Activated CD8-positive, alpha-beta T cell treated with anti-CD3 and anti-CD28 coated beads for 36 hours (primary cell): Measurements from ENCODE around the gene TRAPPC1. TPM values are rescaled to one million over a fixed set of nuclear protein-coding genes. Genes with fewer than 3 reads are reported as not detected.

Source experiments
- ATAC-seq: fragments of 200-7000 bp; cut with Tn5 transposase; one replicate; pipeline ENCODE4 v1.10.0; 2021; ENCODE audit warnings: mild to moderate bottlenecking, moderate library complexity
- CTCF ChIA-PET: fragments of 350-600 bp; sonication (Branson Sonifier 250); formaldehyde crosslinking; loops from one replicate; lab custom pipeline; 2021; ENCODE audit warnings: antibody characterized with exemption; lab: Charles Lee
- POLR2A ChIA-PET: fragments of 350-600 bp; sonication (Branson Sonifier 250); formaldehyde crosslinking; loops from one replicate; lab custom pipeline; 2021; ENCODE audit warnings: antibody characterized with exemption; lab: Charles Lee
- DNase-seq: peaks from one replicate; pipeline ENCODE4 v3.0.0-alpha.2; 2020
- H3K27ac Mint-ChIP-seq: one replicate; pipeline ENCODE4 v1.8.0; 2021; ENCODE audit warnings: mild to moderate bottlenecking, mixed read lengths
- H3K27me3 Mint-ChIP-seq: one replicate; pipeline ENCODE4 v1.8.0; 2021; ENCODE audit warnings: mixed read lengths
- H3K36me3 Mint-ChIP-seq: one replicate; pipeline ENCODE4 v1.8.0; 2021; ENCODE audit warnings: low read depth, mixed read lengths
- H3K4me1 Mint-ChIP-seq: one replicate; pipeline ENCODE4 v1.8.0; 2021; ENCODE audit warnings: low read depth, mixed read lengths
- H3K4me3 Mint-ChIP-seq: one replicate; pipeline ENCODE4 v1.8.0; 2021; ENCODE audit warnings: mild to moderate bottlenecking, moderate library complexity, mixed read lengths
- H3K9me3 Mint-ChIP-seq: one replicate; pipeline ENCODE4 v1.8.0; 2021; ENCODE audit warnings: mixed read lengths
- CTCF ChIP-seq: fragments of 200-600 bp; IDR thresholded peaks from one replicate; pipeline ENCODE4 v1.8.0; 2022; ENCODE audit warnings: antibody characterized with exemption, mild to moderate bottlenecking
- intact Hi-C: fragments of 100-400 bp; cut with micrococcal nuclease; formaldehyde crosslinking; loops from one replicate; pipeline ENCODE4 v1.10.0; 2022
- total RNA-seq, 2 experiments: library from RNA; stranded (reverse); gene quantifications; one replicate each; pipeline ENCODE4 v1.2.3, GENCODE V29; 2021

TRAPPC1 gene
- total RNA-seq, 2 experiments from 2014 or later = 140 to 143 TPM

DNA sequence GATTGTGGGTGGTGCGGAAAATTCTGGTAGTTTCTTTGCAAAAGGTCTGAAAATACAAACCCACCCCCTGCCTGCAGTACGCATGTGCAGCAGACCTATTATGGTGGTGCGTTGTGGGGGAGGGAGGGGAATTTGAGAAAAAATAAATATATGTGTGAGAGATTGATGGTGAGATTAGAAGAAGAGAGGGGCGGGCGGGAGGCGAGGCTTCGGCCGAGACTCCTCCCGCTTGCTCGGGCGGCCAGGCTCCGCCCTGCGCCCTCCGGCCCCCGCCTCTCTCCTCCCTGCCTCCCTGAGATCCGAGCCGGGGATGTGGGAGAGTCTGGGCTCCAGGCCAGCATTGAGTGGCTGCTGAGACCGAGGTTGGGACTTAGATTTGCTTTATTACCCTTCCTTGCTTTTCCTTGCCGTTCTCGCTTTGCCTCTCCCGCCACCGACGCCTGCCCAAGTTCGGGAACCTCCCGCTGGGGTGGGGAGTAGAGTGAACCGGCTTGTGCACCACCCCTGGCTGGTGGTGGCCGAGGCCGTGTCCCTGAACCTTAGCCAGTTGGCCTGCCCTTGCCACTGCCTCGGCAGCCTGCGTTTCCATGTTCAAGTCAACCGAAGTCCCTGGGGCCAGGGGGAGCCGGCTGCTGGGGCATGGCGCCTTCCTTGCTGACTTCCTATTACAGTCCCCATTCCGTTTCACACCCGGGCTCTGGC is 44.1 kb downstream of the TRAPPC1 start:
- CTCF ChIA-PET = no interaction called here
- no peak for TF ChIP-seq CTCF
- no peaks in the 10 kb centered on the region for H3K27me3 Mint-ChIP-seq
- no peak overlapping the region for H3K4me3 Mint-ChIP-seq
- H3K36me3 Mint-ChIP-seq = peaks cover 30% of the 10 kb centered on the region
- DNase-seq (peak; percentile 98), ATAC-seq (peak; percentile 79)
- peaks cover 10% of the 10 kb centered on the region for H3K4me1 Mint-ChIP-seq
- H3K27ac Mint-ChIP-seq = no peak overlapping the region
- H3K9me3 Mint-ChIP-seq = no peaks in the 10 kb centered on the region
- intact Hi-C loops = loop anchor here (5.0 kb wide), 1 partner anchor 45 kb away; no protein-coding TSS in a partner anchor
- POLR2A ChIA-PET = interaction anchor here (1.8 kb wide), 2 partner anchors 11 to 23 kb away, joined by 4 to 9 read pairs; no protein-coding TSS in a partner anchor

DNA sequence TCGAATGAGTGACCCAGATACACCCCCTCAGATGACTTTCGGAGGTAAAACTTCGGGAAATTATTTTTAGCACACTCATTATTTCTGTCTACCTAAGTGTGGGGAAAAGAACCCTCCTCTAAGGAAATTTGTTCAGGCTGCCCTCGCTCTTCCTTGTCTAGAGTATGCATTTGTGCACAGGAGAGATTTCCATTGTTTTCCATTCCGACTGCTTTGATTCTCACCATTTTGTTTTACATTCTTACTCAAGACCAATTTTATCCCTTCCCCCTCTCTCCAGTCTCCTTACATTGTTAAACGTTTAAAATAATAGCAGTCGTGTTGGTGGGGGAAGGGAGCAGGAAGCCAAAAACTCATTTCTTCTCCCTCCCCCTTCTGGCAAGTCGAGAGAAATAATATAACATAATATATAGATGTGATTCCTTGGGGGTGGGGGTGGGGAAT is 44.7 kb downstream of the TRAPPC1 start:
- no peak for TF ChIP-seq CTCF
- H3K4me3 Mint-ChIP-seq = no peak overlapping the region
- H3K27me3 Mint-ChIP-seq = no peaks in the 10 kb centered on the region
- no peaks in the 10 kb centered on the region for H3K9me3 Mint-ChIP-seq
- H3K4me1 Mint-ChIP-seq = peaks cover 10% of the 10 kb centered on the region
- DNase-seq (no peak), ATAC-seq (no peak)
- H3K36me3 Mint-ChIP-seq = peaks cover 29% of the 10 kb centered on the region
- intact Hi-C loops = loop anchor here (5.0 kb wide), 1 partner anchor 45 kb away; no protein-coding TSS in a partner anchor
- CTCF ChIA-PET = interaction anchor here (1.0 to 1.5 kb wide), 2 partner anchors 27 to 46 kb away, joined by 3 to 5 read pairs; no protein-coding TSS in a partner anchor
- H3K27ac Mint-ChIP-seq = no peak overlapping the region
- POLR2A ChIA-PET = interaction anchor here (1.0 to 1.8 kb wide), 4 partner anchors 23 to 335 kb away, joined by 3 to 4 read pairs (median 4); no protein-coding TSS in a partner anchor

- H3K27ac Mint-ChIP-seq = no peak overlapping the region
- H3K9me3 Mint-ChIP-seq = no peaks in the 10 kb centered on the region
- ATAC-seq = peak; percentile 4
- peaks cover 26% of the 10 kb centered on the region for H3K36me3 Mint-ChIP-seq
- H3K4me1 Mint-ChIP-seq = peaks cover 10% of the 10 kb centered on the region
- H3K27me3 Mint-ChIP-seq = no peaks in the 10 kb centered on the region
- CTCF ChIA-PET = interaction anchor here (1.0 to 1.5 kb wide), 3 partner anchors 26 to 51 kb away, joined by 3 to 5 read pairs (median 4); no protein-coding TSS in a partner anchor
- no peak for TF ChIP-seq CTCF
- intact Hi-C loops = loop anchor here (5.0 kb wide), 1 partner anchor 44 kb away; no protein-coding TSS in a partner anchor
- H3K4me3 Mint-ChIP-seq = no peak overlapping the region
- POLR2A ChIA-PET = interaction anchor here (0.7 to 1.8 kb wide), 15 partner anchors 9 to 396 kb away, joined by 3 to 16 read pairs (median 4); partner anchors contain the start of genes NAA38 and RNF227
- peak; percentile 78 for DNase-seq
These were observed 45.3 kb downstream of the TRAPPC1 start for GRCh38 chr17:7886227-7887037.

- CTCF ChIA-PET = interaction anchor here (1.0 to 1.5 kb wide), 3 partner anchors 26 to 51 kb away, joined by 3 to 5 read pairs (median 4); no protein-coding TSS in a partner anchor
- DNase-seq = peak; percentile 70
- intact Hi-C loops = loop anchor here (5.0 kb wide), 1 partner anchor 43 kb away; no protein-coding TSS in a partner anchor
- TF ChIP-seq CTCF = no peak
- no peaks in the 10 kb centered on the region for H3K9me3 Mint-ChIP-seq
- H3K4me1 Mint-ChIP-seq = peaks cover 9% of the 10 kb centered on the region
- H3K27me3 Mint-ChIP-seq = no peaks in the 10 kb centered on the region
- POLR2A ChIA-PET = interaction anchor here (0.7 to 1.8 kb wide), 15 partner anchors 10 to 395 kb away, joined by 3 to 16 read pairs (median 4); partner anchors contain the start of genes NAA38 and RNF227
- peaks cover 18% of the 10 kb centered on the region for H3K36me3 Mint-ChIP-seq
- ATAC-seq = peak; percentile 5
- no peak overlapping the region for H3K4me3 Mint-ChIP-seq
- H3K27ac Mint-ChIP-seq = peak overlapping the region; percentile 55
These were observed 46.1 kb downstream of the TRAPPC1 start for GRCh38 chr17:7885367-7886226.
